ENCODE data around the gene TMEM129.

The TMEM129 gene

DNA sequence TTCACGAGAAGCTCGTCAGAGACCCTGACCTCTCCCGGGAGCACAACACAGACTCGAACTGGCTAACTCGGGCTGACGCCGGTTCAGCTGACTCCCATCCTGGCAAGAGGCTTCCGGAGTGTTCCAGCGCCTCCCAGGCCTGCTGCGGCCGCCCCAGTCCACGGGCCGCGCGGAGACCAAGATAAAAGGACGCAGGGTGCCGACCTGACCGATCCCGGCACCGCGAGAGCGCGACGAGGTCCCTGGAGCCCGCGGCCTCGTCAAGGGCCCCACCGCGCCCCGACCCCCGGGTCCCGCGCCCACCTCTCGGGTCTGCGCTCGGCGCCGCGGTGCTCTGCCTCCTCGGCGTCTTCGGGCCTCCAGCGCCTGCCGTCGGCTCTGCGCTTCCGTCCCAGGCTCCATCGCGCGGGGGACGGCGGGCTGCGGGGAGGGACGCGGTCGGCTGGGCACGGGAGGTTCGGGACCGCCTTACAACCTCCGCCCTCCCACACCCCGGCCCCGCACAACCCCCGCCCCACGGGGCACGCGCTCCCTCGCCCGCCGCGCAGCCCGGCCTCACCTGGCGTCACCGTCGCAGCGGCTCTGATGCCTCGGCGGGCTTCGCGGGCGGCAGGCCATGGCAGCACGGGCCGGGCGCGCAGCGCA, 9.4 kb downstream of the TMEM129 start:
- DNase-seq: peak; percentile 31
- no peak for TF ChIP-seq EZH2phosphoT487 (IDR thresholded peaks at IDR 0.05; ENCODE audit: low read length)
- no peak for TF ChIP-seq CTCF (IDR thresholded peaks at IDR 0.05; ENCODE audit: low read length)
- no peak for TF ChIP-seq EZH2 (optimal IDR thresholded peaks at IDR 0.05; ENCODE audit: low read depth, low read length)
- peaks cover 16% of the 10 kb centered on the region for H3F3A ChIP-seq (ENCODE audit: insufficient read depth, low read length)
- H3K9me3 ChIP-seq (replicated peaks; ENCODE audit: insufficient read depth, low read length): no peaks in the 10 kb centered on the region
- peak overlapping the region; percentile 74 for H3K4me2 ChIP-seq (ENCODE audit: low read depth, low read length)
- H3K4me3 ChIP-seq (ENCODE audit: low read length): peak overlapping the region; percentile 95
- peak overlapping the region; percentile 99 for H3K9ac ChIP-seq (ENCODE audit: low read length)
- H3K36me3 ChIP-seq (replicated peaks; ENCODE audit: insufficient read depth, low read length): no peaks in the 10 kb centered on the region
- H2AFZ ChIP-seq (ENCODE audit: low read length): peak overlapping the region; percentile 16
- peak overlapping the region; percentile 100; the same call in 1 of the 2 replicates for H3K27ac ChIP-seq (ENCODE audit: low read length)
- H3K9me2 ChIP-seq (replicated peaks; ENCODE audit: insufficient read depth, low read length): no peaks in the 10 kb centered on the region
- H3K4me1 ChIP-seq (ENCODE audit: low read length): peaks cover 13% of the 10 kb centered on the region
- H3K27me3 ChIP-seq (replicated peaks; ENCODE audit: insufficient read depth, low read length): no peaks in the 10 kb centered on the region
- H3K79me2 ChIP-seq (ENCODE audit: low read length): peaks cover 90% of the 10 kb centered on the region
- H4K20me1 ChIP-seq (ENCODE audit: insufficient read depth, low read length): peaks cover 34% of the 10 kb centered on the region

DNA sequence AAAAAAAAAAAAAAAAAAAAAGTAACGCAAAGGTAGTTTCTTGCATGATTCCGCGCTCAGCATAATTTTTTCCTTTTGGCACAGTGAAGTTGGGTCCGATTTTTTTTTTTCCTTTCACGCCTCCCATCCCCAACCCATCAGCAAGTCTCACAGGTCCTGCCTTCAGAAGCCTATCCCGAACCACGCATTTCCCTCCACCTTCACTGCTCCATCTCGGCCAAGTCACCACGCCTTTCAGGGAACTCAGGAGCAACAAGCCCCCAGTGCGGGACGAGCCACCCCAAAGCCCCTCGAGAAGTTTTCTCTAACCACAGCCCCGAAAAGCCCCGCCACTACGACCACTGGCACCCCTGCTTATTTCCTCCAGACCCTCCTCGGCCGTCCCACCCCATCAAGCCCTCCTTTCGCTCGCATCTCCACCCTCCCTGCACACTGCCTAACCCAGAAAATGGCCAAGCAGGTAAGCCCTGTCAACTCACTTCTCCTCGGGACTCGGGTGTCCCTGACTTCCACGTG, 10.0 kb downstream of the TMEM129 start:
- Histone ChIP-seq H4K20me1 (ENCODE audit: insufficient read depth, low read length) (peaks cover 39% of the 10 kb centered on the region), H3K9ac (ENCODE audit: low read length) (peak overlapping the region; percentile 99), H2AFZ (ENCODE audit: low read length) (peak overlapping the region; percentile 16; the same call in 1 of the 2 replicates), H3K79me2 (ENCODE audit: low read length) (peaks cover 90% of the 10 kb centered on the region), H3K27ac (ENCODE audit: low read length) (peak overlapping the region; percentile 100; the same call in 1 of the 2 replicates), H3F3A (ENCODE audit: insufficient read depth, low read length) (peaks cover 16% of the 10 kb centered on the region), H3K27me3 (replicated peaks; ENCODE audit: insufficient read depth, low read length) (no peaks in the 10 kb centered on the region), H3K4me3 (ENCODE audit: low read length) (peak overlapping the region; percentile 95), H3K4me1 (ENCODE audit: low read length) (peaks cover 13% of the 10 kb centered on the region), H3K36me3 (replicated peaks; ENCODE audit: insufficient read depth, low read length) (peaks cover 2% of the 10 kb centered on the region; the same call in 1 of the 2 replicates), H3K9me2 (replicated peaks; ENCODE audit: insufficient read depth, low read length) (no peaks in the 10 kb centered on the region), H3K9me3 (replicated peaks; ENCODE audit: insufficient read depth, low read length) (no peaks in the 10 kb centered on the region), H3K4me2 (ENCODE audit: low read depth, low read length) (peak overlapping the region; percentile 74)
- no peak for DNase-seq
- TF ChIP-seq EZH2 (optimal IDR thresholded peaks at IDR 0.05; ENCODE audit: low read depth, low read length): no peak
- TF ChIP-seq EZH2phosphoT487 (IDR thresholded peaks at IDR 0.05; ENCODE audit: low read length): no peak
- no peak for TF ChIP-seq CTCF (IDR thresholded peaks at IDR 0.05; ENCODE audit: low read length)

DNA sequence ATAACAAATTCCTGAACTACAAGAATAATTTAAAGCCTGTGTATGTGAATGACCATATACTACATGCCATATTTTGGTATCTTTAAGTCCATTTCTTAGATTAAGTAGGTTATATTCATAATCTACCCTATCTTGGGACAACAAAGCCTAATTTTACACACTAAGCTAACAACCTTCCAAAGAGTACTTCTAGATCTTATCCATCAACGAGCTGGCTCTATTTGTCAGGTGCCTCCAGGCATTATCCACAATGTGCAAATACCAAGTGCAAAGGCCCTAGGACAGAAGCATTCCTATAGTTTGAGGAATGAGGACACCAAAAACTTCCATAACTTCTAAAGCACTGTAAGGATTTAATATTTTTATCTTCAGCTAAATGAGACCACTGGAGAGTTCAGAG, 12.5 kb downstream of the TMEM129 start:
- TF ChIP-seq CTCF (IDR thresholded peaks at IDR 0.05; ENCODE audit: low read length): no peak
- no peak for TF ChIP-seq EZH2 (optimal IDR thresholded peaks at IDR 0.05; ENCODE audit: low read depth, low read length)
- no peak for TF ChIP-seq EZH2phosphoT487 (IDR thresholded peaks at IDR 0.05; ENCODE audit: low read length)
- Histone ChIP-seq H3K27ac (ENCODE audit: low read length) (no peak overlapping the region), H3K4me2 (ENCODE audit: low read depth, low read length) (peak overlapping the region; percentile 21; the same call in 1 of the 2 replicates), H3K36me3 (replicated peaks; ENCODE audit: insufficient read depth, low read length) (peaks cover 14% of the 10 kb centered on the region), H3K9me2 (replicated peaks; ENCODE audit: insufficient read depth, low read length) (no peaks in the 10 kb centered on the region), H3K4me3 (ENCODE audit: low read length) (no peak overlapping the region), H3F3A (ENCODE audit: insufficient read depth, low read length) (peaks cover 13% of the 10 kb centered on the region), H3K9me3 (replicated peaks; ENCODE audit: insufficient read depth, low read length) (no peaks in the 10 kb centered on the region), H2AFZ (ENCODE audit: low read length) (no peak overlapping the region), H3K79me2 (ENCODE audit: low read length) (peaks cover 90% of the 10 kb centered on the region), H4K20me1 (ENCODE audit: insufficient read depth, low read length) (peaks cover 55% of the 10 kb centered on the region), H3K9ac (ENCODE audit: low read length) (no peak overlapping the region), H3K4me1 (ENCODE audit: low read length) (peaks cover 9% of the 10 kb centered on the region), H3K27me3 (replicated peaks; ENCODE audit: insufficient read depth, low read length) (no peaks in the 10 kb centered on the region)
- DNase-seq: no peak
